GM18519 (cell line): ENCODE data around the gene FER1L5.

ENCODE experiments used
- ATAC-seq: cut with Tn5 transposase; IDR thresholded peaks from one replicate; pipeline ENCODE4 v1.9.1; 2021; ENCODE audit warnings: mild to moderate bottlenecking, moderate library complexity; ENCODE audit not compliant: unreplicated experiment, low FRiP score

FER1L5 gene

DNA sequence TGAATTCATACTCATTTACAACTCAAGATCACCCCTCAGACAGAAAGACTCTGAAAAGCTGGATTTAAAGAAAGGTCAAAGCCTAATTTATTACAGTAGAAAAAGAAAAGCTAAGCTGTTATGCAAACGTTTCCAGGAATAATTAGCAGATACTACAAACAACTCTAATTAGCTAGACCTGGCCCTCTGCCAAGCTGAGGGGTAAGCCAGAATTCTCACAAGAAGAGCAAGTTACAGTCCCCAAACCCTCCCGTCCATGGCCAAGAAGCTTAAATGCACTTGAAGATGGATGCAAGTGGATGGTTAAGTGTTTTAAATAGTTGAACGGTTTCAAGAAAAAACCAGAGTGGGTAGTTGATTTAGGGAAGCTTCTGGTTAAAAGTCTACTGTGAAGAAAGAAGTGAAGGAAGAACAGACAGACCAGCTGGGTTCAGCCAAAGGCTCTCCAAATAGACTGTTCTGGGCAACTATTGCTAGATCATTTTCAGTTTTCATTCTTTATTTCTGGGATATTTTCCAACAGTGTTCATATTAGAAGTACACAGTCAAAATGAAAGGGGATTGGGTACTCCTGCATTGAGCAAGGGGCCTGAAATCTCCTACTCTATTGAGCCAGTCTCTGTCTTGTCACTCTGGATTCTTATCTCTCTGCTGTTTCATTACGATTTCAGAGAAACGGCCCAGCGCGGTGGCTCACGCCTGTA is 92.5 kb downstream of the FER1L5 start:
- ATAC-seq = no peak

- no peak for ATAC-seq
These were observed 94.7 kb downstream of the FER1L5 start for GRCh38 chr2:96737251-96737650.

DNA sequence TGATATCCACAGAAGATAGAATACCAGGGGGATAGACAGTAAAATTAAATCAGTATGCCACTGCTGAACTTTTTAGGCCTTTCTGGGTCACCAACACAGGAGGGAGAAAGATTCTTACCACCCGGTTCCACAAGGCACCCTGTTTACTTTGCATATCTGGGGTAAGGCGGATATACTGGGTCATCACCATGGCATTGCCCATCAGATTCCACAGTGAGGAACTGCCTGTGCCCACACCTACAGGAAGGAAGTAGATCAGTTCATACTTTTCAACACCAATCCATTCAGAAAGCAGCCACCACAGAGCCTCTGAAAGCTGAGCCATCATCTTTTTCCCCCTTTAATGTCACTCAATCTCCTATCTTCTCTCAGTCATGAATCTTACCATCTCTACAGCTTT is 95.3 kb downstream of the FER1L5 start:
- no peak for ATAC-seq

- no peak for ATAC-seq
These were observed 96.6 kb downstream of the FER1L5 start for GRCh38 chr2:96739076-96739632.

DNA sequence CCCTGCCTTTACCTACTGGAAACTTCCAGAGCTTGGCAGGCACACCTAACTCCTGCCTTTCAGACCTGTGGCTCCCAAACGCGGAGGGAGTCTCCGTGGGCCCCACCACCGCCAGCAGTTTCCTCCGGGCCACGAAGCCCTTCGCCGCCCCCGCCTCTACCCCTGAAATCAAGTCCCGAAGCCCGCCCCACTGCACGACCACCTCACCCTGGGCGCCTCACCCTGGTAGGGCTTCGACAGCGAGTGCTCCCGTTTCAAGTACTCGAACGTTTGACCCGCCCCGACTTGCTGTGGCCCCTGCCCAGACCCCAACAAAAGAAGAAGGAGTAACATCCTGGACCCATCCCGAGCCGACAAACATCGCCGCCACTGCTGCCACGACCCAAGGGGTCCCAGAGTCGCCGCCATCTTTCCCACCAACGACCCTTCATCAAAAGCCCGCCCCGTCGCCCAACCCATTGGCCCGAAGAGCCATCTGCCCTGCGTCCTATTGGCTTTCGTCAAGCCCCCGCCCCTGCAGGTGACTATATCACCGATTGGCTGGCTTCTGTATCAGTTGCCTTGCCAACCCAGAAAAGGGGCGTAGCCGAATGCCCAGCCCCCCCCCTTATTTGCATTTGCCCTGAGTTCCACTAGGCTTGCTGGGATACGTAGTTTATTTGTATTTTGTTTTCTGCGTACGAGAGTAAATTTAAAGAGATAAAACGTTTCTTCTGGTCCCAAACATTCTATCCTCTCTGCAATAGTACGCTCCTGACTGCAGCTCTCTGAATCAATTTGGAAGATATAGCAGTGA is 97.3 kb downstream of the FER1L5 start, which contains the start of gene LMAN2L:
Gene LMAN2L, minus strand, starts transcription at position 432 of the 796 bp plus-strand sequence. Its CDS starts 24 bp downstream, at position 408.
- peak; percentile 88 for ATAC-seq

DNA sequence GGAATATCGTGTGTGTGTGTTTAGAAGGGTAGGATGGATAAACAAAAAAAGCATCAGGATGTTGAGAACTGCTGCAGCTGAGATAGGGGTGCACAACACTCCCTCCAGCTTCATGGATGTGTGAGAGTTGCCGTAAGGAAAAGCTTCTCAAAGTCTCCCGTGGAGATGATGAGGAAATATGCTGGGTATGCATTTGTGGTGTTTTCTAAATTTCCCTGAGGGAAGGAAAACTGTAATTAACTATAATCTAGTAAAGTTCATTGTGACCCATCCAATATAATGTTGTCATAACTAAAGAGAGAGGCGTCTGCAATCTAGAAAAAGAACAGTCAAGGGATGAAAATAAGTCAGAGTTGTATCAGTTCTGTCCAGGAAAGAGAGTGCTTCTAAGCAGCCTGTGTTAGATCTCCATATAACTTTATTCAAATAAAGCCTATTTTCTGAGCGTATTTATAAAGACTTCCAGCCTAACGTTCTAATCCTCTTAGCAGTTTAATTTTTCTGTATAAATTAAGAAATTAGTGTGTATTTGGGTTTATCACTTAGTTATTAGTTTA is 104.6 kb downstream of the FER1L5 start:
- no peak for ATAC-seq

- no peak for ATAC-seq
These were observed 109.2 kb downstream of the FER1L5 start for GRCh38 chr2:96751800-96752199.

DNA sequence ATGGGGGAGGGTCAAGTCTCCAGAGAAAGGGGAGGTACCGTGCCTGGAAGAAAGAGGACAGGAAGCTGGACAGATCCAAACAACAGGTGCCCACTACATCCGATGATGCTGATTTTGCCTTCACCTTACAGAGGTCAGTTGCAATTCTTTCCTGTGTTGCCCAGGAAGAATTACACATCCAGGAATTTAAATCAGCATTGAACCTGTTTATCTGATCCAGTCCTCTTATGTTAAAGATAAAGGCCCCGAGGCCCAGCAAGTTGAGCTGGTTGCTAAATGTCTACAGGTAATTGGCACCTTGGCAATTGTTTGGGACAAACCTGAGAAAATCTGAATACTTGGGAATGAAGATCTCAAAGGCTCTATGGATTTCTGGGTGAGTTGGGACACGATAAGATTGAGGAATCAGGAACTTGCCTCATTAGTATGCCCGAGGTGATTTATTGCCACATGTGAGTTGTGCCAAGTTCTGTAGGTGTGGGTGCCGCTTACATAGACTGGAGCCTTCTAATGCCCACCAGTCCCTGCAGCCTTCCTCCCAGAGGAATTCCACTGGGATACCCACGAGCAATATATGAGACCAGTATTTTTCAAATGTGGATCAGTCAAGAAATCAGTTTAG is 111.2 kb downstream of the FER1L5 start:
- no peak for ATAC-seq

DNA sequence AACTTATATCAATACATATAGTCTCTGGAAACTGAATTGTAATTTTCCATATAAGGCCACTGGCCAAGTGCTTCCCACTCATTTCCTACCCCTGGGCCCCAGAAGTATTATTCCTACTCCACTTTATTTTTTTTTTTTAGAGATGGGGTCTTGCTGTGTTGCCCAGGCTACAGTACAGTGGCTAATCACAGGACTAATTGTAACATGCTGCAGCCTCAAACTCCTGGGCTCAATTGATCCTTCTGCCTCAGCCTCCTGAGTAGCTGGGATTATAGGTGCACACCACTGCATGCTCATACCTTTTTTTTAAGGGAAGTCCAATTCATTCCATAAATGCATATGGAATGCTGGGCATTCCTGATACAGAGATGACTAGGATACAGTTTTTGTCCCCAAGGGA is 111.8 kb downstream of the FER1L5 start:
- ATAC-seq = no peak
